HG03521 (cell line): ENCODE results near the gene GP1BA.
A peak's percentile ranks its signal among the peaks of the same experiment; 100 is the strongest.
"Not testable (repeated sequence)": the region's sequence is repeated elsewhere in the genome, so short reads cannot be mapped to it uniquely, and the experiment has no call there.

Experiments
- ATAC-seq: cut with Tn5 transposase; IDR thresholded peaks from one replicate; pipeline ENCODE4 v1.9.1; 2021; ENCODE audit warnings: mild to moderate bottlenecking, moderate library complexity; ENCODE audit not compliant: unreplicated experiment

GP1BA gene

DNA sequence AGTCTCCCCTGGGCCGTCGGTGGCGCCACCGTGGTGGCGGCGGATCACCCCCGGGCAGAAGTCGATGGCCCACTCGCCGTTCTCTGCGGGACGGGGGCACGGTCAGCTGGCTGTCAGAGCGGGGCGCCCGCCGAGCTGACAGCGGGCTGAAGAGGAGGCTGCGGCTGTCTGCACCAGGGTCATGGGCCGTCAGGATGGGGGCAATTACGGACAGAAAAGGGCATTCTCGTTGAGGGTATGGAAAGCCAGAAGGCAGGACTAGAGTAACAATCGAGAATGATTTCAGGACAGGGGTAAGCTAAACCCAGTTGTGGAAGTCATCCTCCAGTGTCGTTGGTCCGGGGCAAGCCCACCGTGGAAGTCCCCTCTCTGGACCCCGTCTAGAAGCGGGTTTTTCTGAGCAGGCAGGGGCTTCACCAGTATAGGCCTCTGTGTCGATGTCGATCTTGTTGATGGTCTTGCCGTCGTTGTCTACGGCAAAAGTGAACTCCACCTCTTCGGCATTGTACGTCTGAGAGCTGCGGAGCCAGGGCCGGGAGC lies 30.9 kb upstream of the GP1BA start:
- ATAC-seq: no peak

DNA sequence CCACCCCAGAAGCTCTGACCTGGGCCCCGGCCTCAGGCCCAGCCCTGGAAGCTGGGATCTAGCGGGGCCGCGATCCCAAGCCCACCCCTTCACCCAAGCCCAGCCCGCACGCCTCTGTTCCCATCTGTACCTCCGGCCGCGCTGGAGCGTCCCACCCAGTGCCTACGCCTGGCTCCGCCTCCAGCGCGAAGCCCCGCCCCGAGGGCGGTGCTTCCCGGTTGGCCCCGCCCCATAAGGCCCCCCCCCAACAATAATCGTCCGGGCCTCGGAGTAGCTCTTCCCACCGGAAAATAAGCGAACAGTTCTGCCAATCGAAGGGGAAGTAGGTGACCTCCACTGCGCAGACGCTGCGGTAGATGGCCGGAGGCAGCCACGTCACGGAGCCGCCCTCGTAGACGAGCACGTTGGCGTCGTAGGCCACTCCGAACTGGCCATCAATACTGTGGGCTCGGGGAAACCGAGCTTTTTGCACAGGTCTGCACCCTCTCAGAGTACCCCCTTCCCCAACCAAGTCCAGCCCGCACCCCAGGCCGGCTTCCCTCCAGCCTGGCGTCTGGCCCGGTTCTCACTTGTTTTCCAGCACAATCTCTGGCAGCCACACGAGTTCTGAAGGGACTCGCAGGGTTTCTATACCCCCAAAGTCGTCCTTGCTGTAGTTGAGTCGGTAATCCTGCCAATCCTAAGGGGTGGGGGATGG lies 30.3 kb upstream of the GP1BA start:
- no peak for ATAC-seq

GRCh38 chr17:4902540-4902939 lies 29.5 kb upstream of the GP1BA start:
- ATAC-seq: no peak

- no peak for ATAC-seq
These were observed 28.8 kb upstream of the GP1BA start, which contains the start of gene CHRNE for GRCh38 chr17:4903051-4903818. Gene CHRNE (minus strand): TSS chr17:4903098. CDS start chr17:4903063, 35 bp downstream.

GRCh38 chr17:4906642-4907041 lies 25.4 kb upstream of the GP1BA start:
- ATAC-seq: not testable (repeated sequence)

GRCh38 chr17:4908301-4908700 lies 23.8 kb upstream of the GP1BA start:
- ATAC-seq: no peak

- peak; percentile 72 for ATAC-seq
These were observed 23.2 kb upstream of the GP1BA start for GRCh38 chr17:4908711-4909496.

DNA sequence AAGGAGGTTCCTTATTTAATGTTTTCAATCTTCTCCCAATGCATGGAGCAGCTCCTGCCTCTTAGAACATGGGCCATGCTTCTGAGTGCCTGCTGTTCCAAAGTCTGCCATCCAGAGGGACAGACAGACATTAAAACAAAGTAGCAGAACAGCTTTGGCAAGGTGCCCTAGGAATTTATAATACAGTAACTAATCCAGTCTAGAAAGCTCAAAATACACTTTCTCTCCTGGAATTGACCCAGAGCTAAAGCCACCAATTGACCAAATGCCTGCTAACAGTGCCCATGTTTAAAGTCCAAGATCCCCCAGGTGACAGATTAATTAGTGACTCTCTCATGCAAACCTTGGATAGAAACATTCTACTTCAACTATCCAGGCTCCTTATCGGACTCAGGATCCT lies 18.1 kb upstream of the GP1BA start:
- no peak for ATAC-seq

DNA sequence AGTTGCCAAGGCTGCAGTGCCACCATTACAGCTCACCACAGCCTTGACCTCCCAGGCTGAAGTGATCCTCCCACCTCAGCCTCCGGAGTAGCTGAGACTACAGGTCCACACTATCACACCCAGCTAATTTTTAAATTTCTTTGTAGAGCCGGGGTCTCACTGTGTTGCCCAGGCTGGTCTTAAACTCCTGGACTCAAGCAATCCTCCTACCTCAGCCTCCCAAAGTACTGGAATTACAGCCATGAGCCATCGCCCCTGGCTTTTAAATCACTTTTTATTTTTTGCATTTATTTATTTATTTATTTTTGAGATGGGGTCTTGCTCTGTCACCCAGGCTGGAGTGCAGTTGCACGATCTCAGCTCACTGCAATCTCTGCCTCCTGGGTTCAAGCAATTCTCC lies 17.5 kb upstream of the GP1BA start:
- ATAC-seq: not testable (repeated sequence)

DNA sequence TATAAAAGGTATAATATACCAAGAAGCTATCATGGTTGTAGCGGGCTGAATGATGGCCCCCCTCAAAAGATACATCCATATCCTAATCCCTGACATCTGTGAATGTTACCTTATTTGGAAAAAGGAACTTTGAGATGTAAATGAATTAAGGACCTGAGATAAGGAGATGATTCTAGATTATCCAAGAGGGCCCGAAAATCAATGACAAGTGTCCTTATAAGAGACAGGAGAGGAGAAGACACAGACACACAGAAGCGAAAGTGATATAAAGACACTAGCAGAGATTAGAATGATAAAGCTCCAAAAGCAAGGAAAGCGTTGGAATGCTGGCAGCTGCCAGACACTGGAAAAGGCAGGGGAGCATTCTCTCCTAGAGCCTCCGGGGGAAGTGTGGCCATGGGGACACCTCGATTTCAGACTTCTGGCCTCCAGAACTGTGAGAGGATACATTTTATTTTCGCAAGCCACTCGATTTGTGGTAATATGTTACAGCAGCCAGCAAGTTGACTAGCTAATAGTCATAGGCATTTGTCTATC lies 12.5 kb upstream of the GP1BA start:
- no peak for ATAC-seq

DNA sequence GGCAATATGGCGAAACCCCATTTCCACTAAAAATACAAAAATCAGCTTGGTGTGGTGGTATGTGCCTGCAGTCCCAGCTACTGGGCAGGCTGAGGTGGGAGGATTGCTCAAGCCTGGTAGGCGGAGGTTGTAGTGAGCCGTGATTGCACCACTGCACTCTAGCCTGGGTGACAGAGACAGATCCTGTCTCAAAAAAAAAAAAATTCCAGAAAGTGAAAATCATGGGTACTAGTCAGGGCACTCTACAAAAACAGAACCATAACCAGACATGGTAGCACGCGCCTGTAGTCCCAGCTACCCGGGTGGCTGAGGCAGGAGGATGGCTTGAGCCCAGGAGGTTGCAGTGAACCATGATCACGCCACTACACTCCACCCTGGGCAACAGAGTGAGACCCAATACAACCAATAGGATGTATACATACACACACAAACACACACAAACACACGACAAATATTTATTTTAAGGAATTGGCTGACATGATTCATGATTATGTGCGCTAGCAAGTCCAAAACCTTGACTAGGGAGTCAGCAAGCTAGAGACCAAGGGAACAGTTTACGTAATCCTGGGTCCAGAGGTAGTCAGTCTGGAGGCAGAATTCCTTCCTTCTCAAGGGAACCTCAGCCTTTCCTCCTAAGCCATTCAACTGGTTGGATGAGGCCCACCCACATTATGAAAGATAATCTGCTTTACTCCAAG lies 11.6 kb upstream of the GP1BA start:
- no peak for ATAC-seq

- no peak for ATAC-seq
These were observed 10.8 kb upstream of the GP1BA start for GRCh38 chr17:4921320-4921719.

DNA sequence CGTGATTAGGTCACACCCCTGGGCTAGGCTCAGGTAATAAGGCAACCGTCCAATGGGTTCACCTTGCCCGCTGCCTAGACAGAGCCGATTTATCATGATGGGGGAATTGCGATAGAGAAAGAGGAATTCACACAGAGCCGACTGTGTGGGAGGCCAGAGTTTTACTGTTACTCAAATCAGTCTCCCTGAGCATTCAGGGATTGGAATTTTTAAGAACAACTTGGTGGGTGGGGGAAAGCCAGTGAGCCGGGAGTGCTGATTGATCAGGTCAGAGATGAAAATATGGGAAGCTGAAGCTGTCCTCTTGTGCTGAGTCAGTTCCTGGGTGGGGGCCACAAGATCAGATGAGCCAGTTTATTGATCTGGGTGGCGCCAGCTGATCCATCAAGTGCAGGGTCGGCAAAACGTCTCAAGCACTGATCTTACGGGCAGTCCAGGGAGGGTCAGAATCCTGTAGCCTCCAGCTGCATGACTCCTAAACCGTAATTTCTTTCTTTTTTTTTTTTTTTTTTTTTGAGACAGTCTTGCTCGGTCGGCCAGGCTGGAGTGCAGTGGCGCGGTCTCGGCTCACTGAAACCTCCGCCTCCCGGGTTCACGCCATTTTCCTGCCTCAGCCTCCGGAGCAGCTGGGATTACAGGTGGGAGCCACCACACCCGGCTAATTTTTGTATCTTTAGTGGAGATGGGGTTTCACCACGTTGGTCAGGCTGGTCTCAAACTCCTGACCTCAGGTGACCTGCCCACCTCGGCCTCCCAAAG lies 5.3 kb upstream of the GP1BA start:
- ATAC-seq: not testable (repeated sequence)

GRCh38 chr17:4928881-4929280 lies 3.2 kb upstream of the GP1BA start:
- ATAC-seq: no peak

DNA sequence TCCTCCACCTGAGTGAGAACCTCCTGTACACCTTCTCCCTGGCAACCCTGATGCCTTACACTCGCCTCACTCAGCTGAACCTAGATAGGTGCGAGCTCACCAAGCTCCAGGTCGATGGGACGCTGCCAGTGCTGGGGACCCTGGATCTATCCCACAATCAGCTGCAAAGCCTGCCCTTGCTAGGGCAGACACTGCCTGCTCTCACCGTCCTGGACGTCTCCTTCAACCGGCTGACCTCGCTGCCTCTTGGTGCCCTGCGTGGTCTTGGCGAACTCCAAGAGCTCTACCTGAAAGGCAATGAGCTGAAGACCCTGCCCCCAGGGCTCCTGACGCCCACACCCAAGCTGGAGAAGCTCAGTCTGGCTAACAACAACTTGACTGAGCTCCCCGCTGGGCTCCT lies 679 bp downstream of the GP1BA start:
- ATAC-seq: no peak

GRCh38 chr17:4933646-4934045 lies 1.6 kb downstream of the GP1BA start:
- no peak for ATAC-seq

- ATAC-seq: no peak
These were observed 2.3 kb downstream of the GP1BA start for GRCh38 chr17:4934173-4934979.

- ATAC-seq: no peak
These were observed 3.6 kb downstream of the GP1BA start for GRCh38 chr17:4935650-4936049.

GRCh38 chr17:4936436-4936835 lies 4.4 kb downstream of the GP1BA start:
- ATAC-seq: no peak
